Stomach smooth muscle (tissue), 2 donors: Measurements from ENCODE around the gene ADAMTSL1.

Source experiments
- H3K27ac ChIP-seq: one replicate; pipeline ENCODE4 v1.7.0; 2013; ENCODE audit warnings: mild to moderate bottlenecking, low read length, inconsistent platforms
- H3K27me3 ChIP-seq, 2 donors: one replicate each; pipeline ENCODE4 v1.7.0; 2013; ENCODE audit warnings: low read length in 2 of 2; ENCODE audit not compliant: insufficient read depth in 2 of 2, control insufficient read depth in 1 of 2
- H3K36me3 ChIP-seq, 2 donors: one replicate each; pipeline ENCODE4 v1.7.0; 2013; ENCODE audit warnings: low read length in 2 of 2; ENCODE audit not compliant: control insufficient read depth in 2 of 2, insufficient read depth in 2 of 2
- H3K4me1 ChIP-seq: one replicate; pipeline ENCODE4 v1.7.0; 2013; ENCODE audit warnings: low read length; ENCODE audit not compliant: control insufficient read depth, insufficient read depth
- H3K4me3 ChIP-seq, 2 donors: one replicate each; pipeline ENCODE4 v1.7.0; 2013; ENCODE audit warnings: low read length in 2 of 2
- H3K9ac ChIP-seq, 2 donors: one replicate each; pipeline ENCODE4 v1.7.0; 2013; ENCODE audit warnings: low read length in 2 of 2, mild to moderate bottlenecking in 1 of 2
- H3K9me3 ChIP-seq, 2 donors: one replicate each; pipeline ENCODE4 v1.7.0; 2013; ENCODE audit warnings: low read length in 2 of 2; ENCODE audit not compliant: control insufficient read depth in 2 of 2
- donor health status: healthy.
- donor health status: Pancreatic carcinoma.

Gene ADAMTSL1

DNA sequence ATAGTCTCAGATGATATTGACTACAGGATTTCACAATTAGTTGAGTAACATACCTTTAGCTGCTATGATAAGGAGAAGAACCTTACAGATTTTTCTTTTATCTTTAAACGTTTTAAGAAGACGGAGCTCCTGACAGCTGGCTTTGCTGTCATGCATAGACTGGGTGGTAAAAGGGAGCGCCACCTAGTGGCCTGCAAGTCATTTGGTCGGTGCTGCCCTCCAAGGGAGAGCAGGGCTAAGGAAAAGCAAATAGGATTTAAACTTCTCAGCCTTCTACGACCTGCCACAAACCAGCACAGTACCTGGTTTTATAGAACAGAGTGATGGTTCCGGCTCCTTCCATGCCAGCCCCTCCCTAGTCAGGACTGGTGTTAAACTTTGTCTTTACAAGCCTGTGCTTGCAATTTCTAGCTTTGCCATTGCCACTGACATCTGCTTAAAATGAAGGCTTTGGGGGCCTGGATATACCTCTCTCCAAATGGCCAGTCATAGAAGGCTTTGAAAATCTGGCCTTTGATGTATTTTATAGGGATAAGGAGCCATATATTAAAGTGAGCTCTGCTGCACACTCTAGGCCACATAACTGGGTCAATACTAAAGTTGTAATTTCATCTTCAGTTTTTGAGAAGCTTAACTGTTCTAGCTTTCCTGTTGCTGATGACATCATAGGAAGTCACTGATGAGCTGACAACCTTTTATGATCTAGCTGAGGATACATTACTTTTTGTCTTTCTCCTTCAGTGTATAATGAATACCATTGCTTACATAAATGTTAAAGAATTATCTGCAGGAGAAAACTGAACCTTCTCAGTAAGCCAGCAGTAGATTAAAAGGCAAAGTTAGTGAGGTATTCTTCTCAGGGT is 31.1 kb upstream of the ADAMTSL1 start:
- Histone ChIP-seq H3K9ac (no peak overlapping the region), H3K36me3 (no peaks in the 10 kb centered on the region), H3K27ac (no peak overlapping the region), H3K27me3 (no peaks in the 10 kb centered on the region), H3K4me1 (peaks cover 22% of the 10 kb centered on the region), H3K9me3 (no peaks in the 10 kb centered on the region), H3K4me3 (no peak overlapping the region)

DNA sequence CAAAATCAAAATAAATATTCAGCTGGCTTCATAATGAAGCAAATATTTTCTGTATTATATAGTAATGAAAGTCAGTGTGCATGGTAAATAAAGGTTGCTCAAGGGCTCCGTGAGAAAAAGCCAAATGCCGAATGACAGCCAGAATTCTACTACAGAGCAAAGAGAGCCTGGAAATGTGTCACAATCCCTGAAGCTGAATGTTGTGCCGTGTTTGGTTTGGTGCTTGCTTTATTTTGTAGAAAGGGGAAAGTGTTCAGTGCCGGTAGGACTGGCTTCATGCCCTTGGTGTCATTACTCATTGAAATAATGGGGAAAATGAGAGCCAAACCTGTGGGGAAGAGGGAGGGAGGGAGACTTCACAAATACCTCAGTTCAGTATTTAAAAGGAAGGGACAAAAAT is 26.8 kb upstream of the ADAMTSL1 start:
- peak overlapping the region; percentile 38 to 54 for H3K4me3 ChIP-seq
- peak overlapping the region; percentile 58 for H3K27ac ChIP-seq

DNA sequence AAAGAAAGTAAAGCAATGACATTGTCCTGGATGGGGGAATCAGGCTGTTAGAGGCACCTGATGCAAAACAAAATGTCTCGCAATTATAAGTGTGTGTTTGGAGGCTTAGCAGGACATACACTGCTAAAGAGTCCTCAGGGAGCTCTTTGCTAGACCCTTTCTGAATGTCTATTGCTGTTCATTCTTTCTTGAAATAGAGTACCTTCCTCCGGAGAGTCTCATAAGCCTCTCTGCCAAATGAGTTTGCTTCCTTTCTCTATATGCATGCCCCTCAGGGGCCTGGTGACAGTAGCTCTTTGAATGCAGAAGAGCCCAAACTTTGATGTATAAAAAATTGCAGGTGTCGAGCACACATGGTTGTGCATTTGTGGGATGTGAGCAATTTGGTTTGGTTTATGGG is 26.4 kb upstream of the ADAMTSL1 start:
- no peaks in the 10 kb centered on the region for H3K9me3 ChIP-seq

More for the DNA sequence above, 26.8 kb upstream of the ADAMTSL1 start:
- Histone ChIP-seq H3K4me1 (peaks cover 15% of the 10 kb centered on the region), H3K36me3 (no peaks in the 10 kb centered on the region), H3K9me3 (no peaks in the 10 kb centered on the region), H3K27me3 (no peaks in the 10 kb centered on the region), H3K9ac (peak overlapping the region in 1 of 2 donors; percentile 45)

DNA sequence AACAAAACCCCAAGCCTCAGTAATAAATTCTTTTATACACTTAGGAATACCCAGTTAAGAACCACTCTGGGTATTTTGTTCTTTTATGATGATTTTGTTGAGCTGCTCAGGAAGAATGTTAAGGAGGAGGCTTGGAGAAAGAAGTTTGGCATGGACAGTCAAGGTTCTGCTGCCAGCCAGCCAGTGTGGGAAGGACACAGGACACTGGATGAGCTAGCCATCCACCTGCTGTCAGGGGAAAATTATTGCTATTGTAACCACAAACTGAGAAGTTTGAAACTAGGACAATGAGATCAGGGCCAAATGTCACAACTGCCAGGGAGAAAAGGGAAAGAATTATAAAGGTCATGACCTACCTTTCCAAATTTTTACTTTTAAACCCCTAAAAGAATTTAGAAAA is 25.9 kb upstream of the ADAMTSL1 start:
- peak overlapping the region; percentile 58 for H3K27ac ChIP-seq

More for the DNA sequence above, 26.4 kb upstream of the ADAMTSL1 start:
- Histone ChIP-seq H3K9ac (peak overlapping the region in 1 of 2 donors; percentile 45), H3K27me3 (no peaks in the 10 kb centered on the region), H3K4me3 (peak overlapping the region; percentile 38 to 54), H3K36me3 (no peaks in the 10 kb centered on the region), H3K4me1 (peaks cover 15% of the 10 kb centered on the region), H3K27ac (peak overlapping the region; percentile 58)

DNA sequence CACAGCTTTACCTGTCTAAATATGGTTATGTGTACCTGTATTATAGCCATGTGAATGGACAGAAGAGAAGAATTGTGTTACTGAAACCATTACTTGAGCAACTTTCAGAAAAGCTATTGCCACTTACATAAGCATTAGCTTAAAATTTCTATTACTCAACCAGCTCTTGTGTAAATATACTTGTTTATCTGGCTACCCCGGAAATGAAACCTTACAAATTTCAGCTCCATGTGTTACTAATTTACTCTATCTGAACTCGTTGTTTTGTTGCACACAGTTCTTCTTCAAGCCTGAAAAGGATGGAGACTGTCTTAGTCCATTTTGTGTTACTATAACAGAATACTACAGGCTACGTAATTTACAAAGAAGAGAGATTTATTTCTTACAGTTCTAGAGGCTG is 22.5 kb upstream of the ADAMTSL1 start:
- no peaks in the 10 kb centered on the region for H3K36me3 ChIP-seq
- H3K27me3 ChIP-seq, result no peaks in the 10 kb centered on the region
- no peaks in the 10 kb centered on the region for H3K9me3 ChIP-seq
- H3K4me1 ChIP-seq, result peaks cover 15% of the 10 kb centered on the region
- H3K9ac ChIP-seq, result no peak overlapping the region
- H3K27ac ChIP-seq, result no peak overlapping the region
- H3K4me3 ChIP-seq, result no peak overlapping the region

More for the DNA sequence above, 25.9 kb upstream of the ADAMTSL1 start:
- Histone ChIP-seq H3K9me3 (no peaks in the 10 kb centered on the region), H3K4me1 (peaks cover 15% of the 10 kb centered on the region), H3K9ac (no peak overlapping the region), H3K4me3 (peak overlapping the region in 1 of 2 donors; percentile 38), H3K27me3 (no peaks in the 10 kb centered on the region), H3K36me3 (no peaks in the 10 kb centered on the region)

DNA sequence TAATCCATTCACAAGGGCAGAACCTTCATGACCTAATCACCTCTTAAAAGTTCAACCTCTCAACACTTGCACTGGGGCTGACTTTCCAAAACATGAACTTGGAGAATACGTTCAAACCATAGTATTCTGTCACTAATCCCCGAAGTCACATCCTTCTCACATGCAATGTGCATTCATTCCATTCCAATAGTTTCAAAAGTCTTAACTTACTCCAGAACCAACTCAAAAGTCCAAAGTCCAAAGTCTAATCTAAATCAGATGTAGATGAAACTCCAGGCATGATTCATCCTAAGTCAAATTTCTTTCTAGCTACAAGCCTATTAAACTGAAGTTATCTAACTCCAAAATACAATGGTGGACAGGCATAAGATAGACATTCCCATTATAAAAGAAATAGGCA is 21.7 kb upstream of the ADAMTSL1 start:
- no peaks in the 10 kb centered on the region for H3K9me3 ChIP-seq
- H3K4me3 ChIP-seq, result no peak overlapping the region
- H3K4me1 ChIP-seq, result peaks cover 10% of the 10 kb centered on the region
- H3K27me3 ChIP-seq, result no peaks in the 10 kb centered on the region
- H3K9ac ChIP-seq, result no peak overlapping the region
- no peak overlapping the region for H3K27ac ChIP-seq
- H3K36me3 ChIP-seq, result no peaks in the 10 kb centered on the region

DNA sequence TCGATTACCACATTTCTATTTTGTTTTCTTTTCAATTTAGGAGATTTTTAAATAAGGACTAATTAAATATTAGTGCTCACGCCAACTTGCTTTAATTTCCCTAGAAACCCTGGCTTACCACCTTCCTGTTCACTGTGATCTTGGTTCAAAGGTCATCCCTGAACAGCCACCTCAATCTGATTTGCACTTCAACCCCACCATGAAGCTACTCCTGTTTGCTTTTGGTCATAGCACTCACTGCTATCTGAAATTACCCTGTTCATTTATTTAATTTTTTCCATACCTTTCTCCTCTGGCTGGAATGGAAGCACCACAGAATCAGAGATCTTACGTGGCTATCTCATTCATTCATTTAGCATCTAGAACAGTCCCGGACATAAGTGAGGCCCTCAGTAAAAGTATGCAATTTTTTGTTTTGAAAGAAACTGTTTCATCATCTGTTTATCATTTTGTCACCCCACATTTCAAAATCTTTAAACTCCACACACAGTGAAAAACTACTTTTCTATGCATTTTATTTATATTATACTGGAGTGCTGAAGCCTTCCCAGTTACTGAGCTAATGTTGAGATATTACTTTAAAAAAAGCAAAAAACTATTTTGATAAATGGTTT is 17.2 kb upstream of the ADAMTSL1 start:
- Histone ChIP-seq H3K27ac (no peak overlapping the region), H3K4me3 (no peak overlapping the region), H3K36me3 (no peaks in the 10 kb centered on the region), H3K4me1 (no peaks in the 10 kb centered on the region), H3K9ac (no peak overlapping the region), H3K27me3 (no peaks in the 10 kb centered on the region), H3K9me3 (no peaks in the 10 kb centered on the region)

DNA sequence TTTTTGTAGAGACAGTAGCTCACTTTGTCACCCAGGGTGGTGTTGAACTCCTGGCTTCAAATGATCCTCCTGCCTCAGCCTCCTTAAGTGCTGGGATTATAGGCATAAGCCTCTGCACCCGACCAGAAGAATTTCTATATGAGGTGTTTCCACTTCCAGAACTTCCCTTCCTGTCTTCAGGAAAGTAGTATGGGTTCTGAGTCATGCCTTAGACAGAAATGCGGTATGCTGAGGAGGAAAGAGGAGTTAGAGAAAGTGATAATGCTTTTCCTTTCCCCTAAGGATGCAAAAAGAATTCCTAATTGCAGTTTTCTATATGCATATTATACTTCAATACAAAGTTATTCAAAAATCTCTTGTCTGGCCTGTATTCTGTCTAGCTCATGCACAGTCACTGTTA is 16.4 kb upstream of the ADAMTSL1 start:
- H3K4me3 ChIP-seq, result no peak overlapping the region
- H3K4me1 ChIP-seq, result no peaks in the 10 kb centered on the region
- no peak overlapping the region for H3K27ac ChIP-seq
- no peaks in the 10 kb centered on the region for H3K36me3 ChIP-seq
- no peaks in the 10 kb centered on the region for H3K27me3 ChIP-seq
- no peak overlapping the region for H3K9ac ChIP-seq
- H3K9me3 ChIP-seq, result no peaks in the 10 kb centered on the region

DNA sequence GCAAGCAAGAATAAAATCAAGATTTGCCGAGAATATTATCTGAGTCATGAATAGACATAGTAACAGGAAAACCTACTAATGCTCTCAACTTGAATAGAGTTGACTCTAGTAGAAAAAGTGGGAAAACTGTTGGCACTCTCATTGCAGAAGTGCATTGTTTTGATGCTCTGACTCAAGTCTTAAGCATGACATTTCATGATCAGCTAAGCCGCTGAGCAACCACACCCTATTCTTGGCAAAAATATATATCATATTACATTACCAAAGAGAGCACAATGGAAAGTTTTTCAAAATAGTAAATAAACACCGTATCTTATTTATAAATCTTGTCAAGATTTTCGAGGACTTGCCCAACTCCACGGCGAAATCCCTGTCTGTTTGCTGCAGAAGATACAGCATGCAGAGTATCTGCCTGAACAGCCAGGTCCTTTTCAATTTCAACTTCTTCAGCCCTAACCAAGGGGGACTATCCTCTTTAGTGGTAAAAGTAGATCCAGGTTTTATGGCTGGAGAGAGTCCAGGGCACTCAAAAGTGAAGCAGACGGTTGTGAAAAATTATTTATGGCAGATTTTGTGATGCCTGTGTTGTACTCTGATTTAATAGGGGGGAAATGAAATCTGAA is 13.9 kb upstream of the ADAMTSL1 start:
- H3K4me3 ChIP-seq, result no peak overlapping the region
- H3K27ac ChIP-seq, result no peak overlapping the region
- no peaks in the 10 kb centered on the region for H3K9me3 ChIP-seq
- H3K9ac ChIP-seq, result no peak overlapping the region
- no peaks in the 10 kb centered on the region for H3K4me1 ChIP-seq
- H3K27me3 ChIP-seq, result no peaks in the 10 kb centered on the region
- H3K36me3 ChIP-seq, result no peaks in the 10 kb centered on the region

DNA sequence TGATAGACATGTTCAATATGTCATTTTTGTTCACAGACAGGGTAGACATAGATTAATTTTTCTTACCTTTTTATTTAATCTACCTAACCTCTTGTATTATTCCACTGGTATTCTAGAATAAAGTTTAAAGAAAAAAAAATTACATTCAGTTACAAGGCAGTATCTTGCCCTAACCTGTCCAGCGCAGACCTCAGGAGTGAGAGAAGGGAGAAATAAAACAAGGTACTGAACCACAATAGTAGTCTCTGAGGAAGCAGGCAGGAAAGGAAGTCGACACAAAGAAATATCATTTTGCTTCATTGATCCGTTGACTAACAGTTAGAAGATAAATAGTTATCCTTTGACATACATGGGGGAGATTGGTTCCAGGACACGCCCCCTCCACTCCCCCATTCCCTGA is 12.5 kb upstream of the ADAMTSL1 start:
- Histone ChIP-seq H3K27me3 (no peaks in the 10 kb centered on the region), H3K4me1 (no peaks in the 10 kb centered on the region), H3K9ac (no peak overlapping the region), H3K4me3 (no peak overlapping the region), H3K36me3 (no peaks in the 10 kb centered on the region), H3K9me3 (no peaks in the 10 kb centered on the region), H3K27ac (no peak overlapping the region)
